ENCODE results near the gene TPPP.

The TPPP gene

GRCh38 chr5:622946-623522 lies 70.1 kb downstream of the TPPP start:
- Histone ChIP-seq H3K9ac (ENCODE audit: low read length) (no peak overlapping the region), H3K27ac (ENCODE audit: low read length) (no peak overlapping the region), H4K20me1 (ENCODE audit: insufficient read depth, low read length) (no peaks in the 10 kb centered on the region), H3F3A (ENCODE audit: insufficient read depth, low read length) (peaks cover 8% of the 10 kb centered on the region), H3K79me2 (ENCODE audit: low read length) (peaks cover 15% of the 10 kb centered on the region), H2AFZ (ENCODE audit: low read length) (no peak overlapping the region), H3K36me3 (replicated peaks; ENCODE audit: insufficient read depth, low read length) (peaks cover 18% of the 10 kb centered on the region), H3K9me2 (replicated peaks; ENCODE audit: insufficient read depth, low read length) (no peaks in the 10 kb centered on the region), H3K4me1 (ENCODE audit: low read length) (peaks cover 6% of the 10 kb centered on the region; the same call in 1 of the 2 replicates), H3K27me3 (replicated peaks; ENCODE audit: insufficient read depth, low read length) (no peaks in the 10 kb centered on the region), H3K9me3 (replicated peaks; ENCODE audit: insufficient read depth, low read length) (no peaks in the 10 kb centered on the region), H3K4me2 (ENCODE audit: low read depth, low read length) (no peak overlapping the region), H3K4me3 (ENCODE audit: low read length) (no peak overlapping the region)
- TF ChIP-seq CTCF (IDR thresholded peaks at IDR 0.05; ENCODE audit: low read length) (no peak), EZH2 (optimal IDR thresholded peaks at IDR 0.05; ENCODE audit: low read depth, low read length) (no peak), EZH2phosphoT487 (IDR thresholded peaks at IDR 0.05; ENCODE audit: low read length) (no peak)
- no peak for DNase-seq

GRCh38 chr5:622359-622758 lies 70.8 kb downstream of the TPPP start:
- H2AFZ ChIP-seq (ENCODE audit: low read length), result no peak overlapping the region
- TF ChIP-seq CTCF (IDR thresholded peaks at IDR 0.05; ENCODE audit: low read length) (no peak), EZH2phosphoT487 (IDR thresholded peaks at IDR 0.05; ENCODE audit: low read length) (no peak), EZH2 (optimal IDR thresholded peaks at IDR 0.05; ENCODE audit: low read depth, low read length) (no peak)
- H3K9me2 ChIP-seq (replicated peaks; ENCODE audit: insufficient read depth, low read length), result no peaks in the 10 kb centered on the region
- H3K4me2 ChIP-seq (ENCODE audit: low read depth, low read length), result no peak overlapping the region
- peaks cover 15% of the 10 kb centered on the region for H3K79me2 ChIP-seq (ENCODE audit: low read length)
- H3K36me3 ChIP-seq (replicated peaks; ENCODE audit: insufficient read depth, low read length), result peaks cover 16% of the 10 kb centered on the region
- no peak overlapping the region for H3K27ac ChIP-seq (ENCODE audit: low read length)
- DNase-seq, result no peak
- H3K4me1 ChIP-seq (ENCODE audit: low read length), result peaks cover 6% of the 10 kb centered on the region; the same call in 1 of the 2 replicates
- H3K27me3 ChIP-seq (replicated peaks; ENCODE audit: insufficient read depth, low read length), result no peaks in the 10 kb centered on the region
- peaks cover 8% of the 10 kb centered on the region for H3F3A ChIP-seq (ENCODE audit: insufficient read depth, low read length)
- H3K9ac ChIP-seq (ENCODE audit: low read length), result no peak overlapping the region
- H3K9me3 ChIP-seq (replicated peaks; ENCODE audit: insufficient read depth, low read length), result no peaks in the 10 kb centered on the region
- no peak overlapping the region for H3K4me3 ChIP-seq (ENCODE audit: low read length)
- H4K20me1 ChIP-seq (ENCODE audit: insufficient read depth, low read length), result no peaks in the 10 kb centered on the region

GRCh38 chr5:621341-621761 lies 71.8 kb downstream of the TPPP start:
- no peaks in the 10 kb centered on the region for H4K20me1 ChIP-seq (ENCODE audit: insufficient read depth, low read length)
- H3K9ac ChIP-seq (ENCODE audit: low read length), result no peak overlapping the region
- no peaks in the 10 kb centered on the region for H3K9me2 ChIP-seq (replicated peaks; ENCODE audit: insufficient read depth, low read length)
- H3K79me2 ChIP-seq (ENCODE audit: low read length), result peaks cover 22% of the 10 kb centered on the region
- DNase-seq, result no peak
- H3K36me3 ChIP-seq (replicated peaks; ENCODE audit: insufficient read depth, low read length), result peaks cover 12% of the 10 kb centered on the region
- no peak for TF ChIP-seq CTCF (IDR thresholded peaks at IDR 0.05; ENCODE audit: low read length)
- no peak for TF ChIP-seq EZH2 (optimal IDR thresholded peaks at IDR 0.05; ENCODE audit: low read depth, low read length)
- TF ChIP-seq EZH2phosphoT487 (IDR thresholded peaks at IDR 0.05; ENCODE audit: low read length), result no peak
- H3K4me2 ChIP-seq (ENCODE audit: low read depth, low read length), result no peak overlapping the region
- H3K9me3 ChIP-seq (replicated peaks; ENCODE audit: insufficient read depth, low read length), result no peaks in the 10 kb centered on the region
- H3K27ac ChIP-seq (ENCODE audit: low read length), result no peak overlapping the region
- peaks cover 4% of the 10 kb centered on the region for H3F3A ChIP-seq (ENCODE audit: insufficient read depth, low read length)
- H3K27me3 ChIP-seq (replicated peaks; ENCODE audit: insufficient read depth, low read length), result no peaks in the 10 kb centered on the region
- peaks cover 6% of the 10 kb centered on the region; the same call in 1 of the 2 replicates for H3K4me1 ChIP-seq (ENCODE audit: low read length)
- H3K4me3 ChIP-seq (ENCODE audit: low read length), result no peak overlapping the region
- H2AFZ ChIP-seq (ENCODE audit: low read length), result no peak overlapping the region
